GM18498 (cell line): Measurements from ENCODE around the gene RHOA.

Experiments used
- ATAC-seq: cut with Tn5 transposase; IDR thresholded peaks from one replicate; pipeline ENCODE4 v1.9.1; 2021; ENCODE audit warnings: mild to moderate bottlenecking, moderate library complexity; ENCODE audit not compliant: unreplicated experiment

RHOA gene

DNA sequence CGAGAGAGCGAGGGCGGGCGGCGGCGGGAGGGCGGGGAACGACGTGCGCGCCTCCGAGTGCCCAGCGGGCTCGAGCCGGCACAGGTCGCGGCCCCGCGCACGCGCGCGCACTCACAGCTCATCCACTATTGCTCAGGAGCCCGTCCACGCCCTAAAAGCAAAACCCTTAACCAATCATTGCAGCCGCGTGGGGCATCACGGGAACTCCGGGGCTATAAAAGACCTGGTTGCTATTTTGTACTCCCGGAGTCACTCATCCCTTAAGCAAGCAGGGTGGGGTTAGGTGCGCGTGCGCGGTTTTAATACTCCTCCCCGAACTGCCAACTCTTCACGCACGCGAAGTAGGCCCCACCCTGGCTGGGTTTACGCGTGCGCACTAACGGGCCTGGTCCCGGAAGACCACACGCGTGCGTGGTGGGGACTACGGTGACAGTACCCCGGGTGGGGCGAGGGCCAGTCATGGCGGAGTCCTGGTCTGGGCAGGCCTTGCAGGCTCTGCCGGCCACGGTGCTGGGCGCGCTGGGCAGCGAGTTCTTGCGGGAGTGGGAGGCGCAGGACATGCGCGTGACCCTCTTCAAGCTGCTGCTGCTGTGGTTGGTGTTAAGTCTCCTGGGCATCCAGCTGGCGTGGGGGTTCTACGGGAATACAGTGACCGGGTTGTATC, at the start of gene RHOA, which contains the start of gene TCTA:
Gene RHOA (minus strand): TSS at position 9 of the 664 bp plus-strand sequence. CDS start 36,387 bp downstream, outside the sequence.
Gene TCTA (plus strand): TSS at position 456 of the 664 bp plus-strand sequence. CDS start 4 bp downstream, at position 460.
- peak; percentile 75 for ATAC-seq

DNA sequence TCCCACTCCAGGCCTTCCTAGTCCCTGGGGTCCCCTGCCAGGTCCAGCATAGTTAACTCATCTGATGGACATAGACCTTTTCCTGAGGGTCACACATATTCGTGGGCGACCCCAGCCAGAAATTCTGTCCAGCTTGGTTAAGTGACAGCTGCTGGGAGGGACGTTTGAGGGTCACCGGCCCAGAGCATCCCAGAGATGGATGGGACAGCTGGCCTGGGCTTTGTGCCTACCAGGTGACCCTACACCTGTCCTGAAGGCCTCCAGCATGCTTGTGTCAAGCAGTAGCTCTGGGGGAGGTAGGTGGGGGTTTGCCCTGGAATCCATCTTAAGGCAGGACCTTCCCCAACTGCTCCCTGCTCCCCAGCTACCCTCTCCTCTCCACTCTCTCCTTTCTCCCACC, 49.2 kb upstream of the RHOA start:
- no peak for ATAC-seq

DNA sequence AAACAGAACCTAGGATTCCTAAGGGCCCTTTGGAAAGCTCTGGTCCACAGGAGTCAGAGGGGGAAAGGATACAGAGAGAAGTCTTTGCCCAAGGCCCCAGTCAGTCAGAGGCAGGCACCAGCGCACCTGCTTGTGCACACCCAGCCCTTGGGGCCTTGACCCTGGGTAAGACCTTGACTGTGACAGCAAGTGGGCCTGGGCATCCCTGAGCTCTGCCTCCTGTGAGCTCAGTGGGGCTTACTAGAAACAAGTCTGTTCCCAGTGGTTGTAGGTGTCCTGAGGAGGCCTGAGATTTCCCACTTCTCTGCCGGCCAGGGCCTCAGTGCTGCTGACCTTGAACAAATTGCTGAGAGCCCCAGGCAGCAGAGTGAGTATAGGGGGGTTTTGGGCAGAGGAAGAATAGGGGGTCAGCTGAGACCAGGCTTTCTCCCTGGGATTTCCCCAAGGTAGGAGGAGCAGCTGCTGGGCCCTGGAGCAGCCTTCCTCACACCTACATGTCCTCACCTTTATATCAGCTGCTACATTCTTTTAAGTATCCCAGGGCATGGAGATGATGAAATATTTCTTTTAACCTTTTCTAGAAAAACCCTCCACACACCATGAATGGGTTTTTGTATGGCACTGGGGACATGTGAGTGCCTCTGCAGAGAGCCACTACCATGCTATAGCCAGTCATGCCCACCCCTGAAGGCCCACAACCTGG, 48.6 kb upstream of the RHOA start:
- no peak for ATAC-seq

DNA sequence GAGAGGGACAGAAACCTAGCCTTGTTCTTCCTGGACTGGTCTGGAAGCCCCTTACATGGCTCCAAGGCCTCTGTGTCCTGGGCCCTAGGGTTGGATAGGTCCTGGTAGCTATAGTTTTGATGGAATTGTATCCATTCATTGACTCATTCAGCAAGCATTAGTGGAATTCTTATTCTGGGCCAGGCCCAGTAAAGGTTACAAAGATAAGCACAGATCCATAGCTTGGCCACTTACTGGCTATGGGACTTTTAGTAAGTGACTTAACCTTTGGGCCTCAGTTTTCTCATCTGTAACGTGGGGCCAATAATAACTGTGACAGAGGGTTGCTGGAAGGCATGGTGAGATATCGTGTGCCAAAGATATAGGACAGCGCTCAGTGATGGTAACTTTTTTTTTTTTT, 44.7 kb upstream of the RHOA start:
- no peak for ATAC-seq

DNA sequence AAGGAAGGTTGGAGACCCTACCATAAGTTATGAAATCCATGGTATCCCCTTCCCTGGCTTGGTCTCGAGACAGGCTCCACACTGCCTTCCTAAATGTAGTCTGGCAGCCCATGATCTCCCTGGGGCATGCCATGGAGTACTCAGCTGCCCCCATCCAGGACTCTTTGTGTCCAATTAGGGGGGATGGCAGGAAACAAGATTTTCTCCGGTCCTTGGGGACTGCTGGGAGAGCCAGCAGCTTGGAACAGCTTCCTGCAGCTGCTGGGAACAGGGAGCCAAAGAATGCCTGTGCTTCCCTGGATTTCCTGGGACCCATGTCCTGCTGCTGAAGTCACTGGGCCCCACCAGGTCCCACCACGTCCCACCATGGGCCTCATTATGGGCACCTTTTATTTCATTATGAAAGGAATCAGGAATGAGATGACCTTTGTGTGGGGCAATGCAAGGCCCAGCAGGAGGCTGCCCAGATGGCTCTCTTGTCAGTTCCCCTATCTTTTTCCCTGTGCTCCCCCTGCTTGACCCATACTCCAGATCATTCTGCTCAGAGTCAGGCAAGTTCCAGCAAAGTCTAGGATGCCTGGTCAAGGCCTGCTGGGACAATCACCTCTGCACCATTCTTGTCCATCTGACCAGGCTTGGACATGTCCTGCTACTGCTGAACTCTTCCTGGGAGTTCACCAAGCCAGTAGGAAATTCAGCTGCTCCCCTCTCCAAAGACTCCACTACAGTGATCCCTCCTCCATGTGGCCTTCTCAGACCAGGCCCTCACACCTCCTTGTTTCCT, 43.3 kb upstream of the RHOA start:
- no peak for ATAC-seq

DNA sequence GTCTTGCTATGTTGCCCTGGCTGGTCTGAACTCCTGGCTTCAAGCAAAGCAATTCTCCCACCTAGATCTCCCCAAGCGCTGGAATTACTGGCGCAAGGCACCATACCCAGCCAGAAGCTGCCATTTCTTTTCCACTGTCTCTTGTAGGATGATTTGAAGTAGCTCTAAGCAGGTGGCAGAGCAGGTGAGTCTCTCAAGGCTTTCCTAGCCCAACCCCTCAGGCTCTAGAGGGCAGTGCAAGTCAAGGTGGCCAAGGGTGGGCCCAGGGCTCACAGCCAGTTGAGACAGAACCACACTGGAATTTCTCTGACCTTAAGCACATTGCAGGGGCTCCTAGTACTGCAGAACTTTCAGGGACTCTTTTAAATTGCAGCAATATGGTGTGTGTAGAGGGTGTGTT, 42.7 kb upstream of the RHOA start:
- no peak for ATAC-seq

DNA sequence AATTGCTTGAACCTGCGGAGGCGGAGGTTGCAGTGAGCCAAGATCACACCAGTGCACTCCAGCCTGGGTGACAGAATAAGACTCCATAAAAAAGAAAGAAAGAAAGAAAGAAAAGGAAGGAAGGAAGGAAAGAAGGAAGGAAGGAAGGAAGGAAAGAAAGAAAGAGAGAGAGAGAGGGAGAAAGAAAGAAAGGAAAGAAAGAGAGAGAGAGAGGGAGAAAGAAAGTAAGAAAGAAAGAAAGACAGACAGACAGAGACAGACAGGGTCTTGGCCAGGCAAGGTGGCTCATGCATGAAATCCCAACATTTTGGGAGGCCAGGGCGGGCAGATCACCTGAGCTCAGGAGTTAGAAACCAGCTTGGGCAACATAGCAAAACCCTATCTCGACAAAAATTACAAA, 41.8 kb upstream of the RHOA start:
- no peak for ATAC-seq

DNA sequence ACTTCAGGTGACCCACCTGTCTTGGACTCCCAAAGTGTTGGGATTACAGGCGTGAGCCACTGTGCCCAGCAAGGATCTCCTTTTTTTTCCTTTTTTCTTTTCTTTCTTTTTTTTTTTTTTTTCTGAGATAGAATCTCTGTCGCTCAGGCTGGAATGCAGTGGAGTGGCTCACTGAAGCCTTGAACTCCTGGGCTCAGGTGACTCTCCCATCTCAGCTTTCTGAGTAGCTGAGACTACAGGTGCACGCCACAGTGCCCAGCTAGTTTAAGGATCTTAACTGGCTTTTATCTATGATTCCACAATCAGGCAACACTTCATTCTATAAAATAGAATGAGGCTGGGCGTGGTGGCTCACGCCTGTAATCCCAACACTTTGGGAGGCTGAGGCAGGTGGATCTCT, 33.6 kb upstream of the RHOA start:
- no peak for ATAC-seq

DNA sequence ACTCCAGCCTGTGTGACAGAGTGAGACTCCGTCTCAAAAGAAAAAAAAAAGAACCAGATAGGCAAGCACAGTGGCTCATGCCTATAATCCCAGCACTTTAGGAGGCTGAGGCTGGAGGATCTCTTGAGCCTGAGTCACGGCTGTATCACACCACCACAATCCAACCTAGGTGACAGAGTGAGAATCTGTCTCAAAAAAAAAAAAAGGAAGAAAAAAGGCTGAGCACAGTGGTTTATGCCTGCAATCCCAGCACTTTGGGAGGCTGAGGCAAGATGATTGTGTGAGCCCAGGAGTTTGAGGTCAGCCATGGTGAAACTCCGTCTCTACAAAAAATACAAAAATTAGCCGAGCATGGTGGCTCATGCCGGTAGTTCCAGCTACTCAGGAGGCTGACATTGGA, 23.0 kb upstream of the RHOA start:
- no peak for ATAC-seq

DNA sequence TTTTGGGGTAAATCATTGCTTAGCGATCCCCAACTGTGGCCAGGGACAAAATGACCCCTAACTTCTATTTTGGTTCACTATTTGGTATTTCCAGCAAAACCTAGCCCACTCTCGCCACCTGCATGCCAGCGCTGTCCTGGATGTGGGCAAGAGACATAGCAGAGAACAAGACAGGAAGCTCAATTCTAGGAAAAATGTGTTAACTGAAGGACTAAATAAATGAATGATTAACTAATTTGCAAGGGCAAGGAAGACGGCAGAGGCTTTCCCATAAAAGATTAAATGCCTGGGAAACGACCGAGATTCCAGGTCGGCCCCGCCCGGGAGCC, 16.9 kb upstream of the RHOA start:
- ATAC-seq, result no peak

DNA sequence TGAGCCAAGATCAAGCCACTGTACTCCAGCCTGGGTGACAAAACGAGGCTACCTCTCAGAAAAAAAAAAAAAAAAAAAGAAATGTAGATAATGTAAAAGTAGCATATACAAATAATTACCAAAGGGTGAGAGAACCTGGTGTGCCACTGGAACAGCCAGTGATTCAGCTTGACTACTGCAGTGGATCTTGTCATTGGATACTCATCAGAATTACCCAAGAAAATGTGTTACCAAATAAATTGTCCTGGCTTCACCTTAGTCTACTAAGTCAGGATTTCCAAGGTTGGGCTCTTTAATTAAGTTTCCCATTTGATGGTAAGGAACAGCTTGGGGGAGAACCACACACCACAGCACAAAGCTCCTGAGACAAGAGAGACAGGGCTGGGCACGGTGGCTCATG, 15.8 kb upstream of the RHOA start:
- no peak for ATAC-seq

DNA sequence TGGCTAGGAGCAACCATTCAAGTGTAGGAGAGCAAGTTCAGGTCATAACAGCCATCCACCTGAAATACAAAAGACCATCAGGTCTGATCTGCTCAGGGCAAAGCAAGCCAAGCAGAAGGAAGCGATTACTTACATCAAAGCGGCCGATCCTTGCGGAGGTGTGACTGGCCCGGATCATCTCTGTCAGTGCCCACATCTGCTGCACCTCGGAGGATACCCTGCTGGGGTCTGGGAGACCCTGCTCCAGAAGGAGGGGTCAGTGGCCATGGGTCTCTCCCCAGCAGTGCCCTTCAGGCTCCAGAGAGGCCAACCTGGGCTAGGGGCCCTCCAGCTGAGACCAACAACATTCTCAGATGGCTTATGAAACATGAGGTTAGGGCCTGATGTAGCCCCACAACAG, 13.0 kb upstream of the RHOA start:
- ATAC-seq, result no peak

DNA sequence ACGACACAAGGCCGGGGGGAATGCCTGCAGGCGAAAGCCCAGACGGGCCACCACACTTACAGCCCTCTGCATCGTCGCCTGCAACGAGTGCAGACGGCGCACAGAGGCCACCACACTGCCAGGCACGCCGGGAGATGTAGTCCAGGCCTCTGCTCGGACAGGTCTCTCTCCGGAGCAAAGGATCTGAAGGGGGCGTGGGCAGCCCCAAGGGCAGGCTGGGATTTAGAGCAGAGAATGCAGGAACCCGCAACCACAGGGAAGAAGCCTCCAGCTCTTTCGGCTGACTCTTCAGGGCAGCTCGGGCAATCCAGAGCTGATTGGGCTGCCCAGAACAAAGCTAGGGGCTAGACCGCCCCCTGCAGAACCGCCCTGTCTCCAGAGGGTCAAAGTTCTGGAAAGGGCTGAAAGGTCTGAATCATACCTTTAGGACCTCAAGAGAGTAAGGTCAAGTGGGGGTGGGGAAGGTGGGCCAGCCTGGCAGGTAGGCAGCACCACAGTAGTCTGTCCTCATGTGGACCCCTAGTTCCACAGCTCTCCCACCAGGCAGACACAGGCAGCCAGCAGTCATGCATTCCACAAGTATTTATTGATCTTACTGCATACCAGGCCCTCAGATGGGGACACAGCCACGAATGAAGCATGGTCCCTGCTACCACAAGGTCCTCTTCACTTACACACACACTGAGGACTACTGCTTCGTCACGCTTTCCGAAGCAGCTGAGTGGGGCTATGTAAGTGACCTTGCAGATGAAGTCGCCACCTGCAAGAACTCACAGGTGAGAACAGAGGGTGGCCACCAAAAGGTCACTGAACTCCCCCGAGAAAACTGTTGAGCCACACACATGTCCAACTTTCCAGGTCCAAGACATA, 10.8 kb upstream of the RHOA start, which contains the start of gene AMT:
Gene AMT (minus strand): TSS at position 95 of the 870 bp plus-strand sequence. CDS start 23 bp downstream, at position 72.
- ATAC-seq, result no peak

DNA sequence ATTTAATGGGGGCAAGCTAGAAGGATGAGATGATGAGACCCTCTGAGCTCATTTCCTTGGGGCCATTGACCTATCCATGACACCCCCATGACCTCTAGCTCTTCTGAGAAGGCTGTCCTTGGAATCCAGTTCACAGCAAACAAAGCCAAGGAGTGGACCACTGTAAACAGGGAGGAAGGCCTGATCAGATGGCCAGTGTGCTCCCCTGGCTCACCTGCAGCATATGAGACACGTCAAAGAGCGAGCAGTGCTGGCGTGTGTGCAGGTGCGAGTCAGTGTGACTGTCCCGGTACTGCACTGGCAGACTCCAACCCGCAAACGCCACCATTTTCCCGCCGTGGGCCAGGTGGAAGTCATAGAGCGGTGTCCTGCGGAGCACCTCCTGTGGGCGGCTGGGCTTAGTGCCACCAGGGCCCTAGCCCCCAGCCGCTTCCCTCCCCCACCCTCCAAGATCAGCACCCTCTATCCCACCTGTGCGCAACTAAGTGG, 10.2 kb upstream of the RHOA start:
- ATAC-seq, result no peak

DNA sequence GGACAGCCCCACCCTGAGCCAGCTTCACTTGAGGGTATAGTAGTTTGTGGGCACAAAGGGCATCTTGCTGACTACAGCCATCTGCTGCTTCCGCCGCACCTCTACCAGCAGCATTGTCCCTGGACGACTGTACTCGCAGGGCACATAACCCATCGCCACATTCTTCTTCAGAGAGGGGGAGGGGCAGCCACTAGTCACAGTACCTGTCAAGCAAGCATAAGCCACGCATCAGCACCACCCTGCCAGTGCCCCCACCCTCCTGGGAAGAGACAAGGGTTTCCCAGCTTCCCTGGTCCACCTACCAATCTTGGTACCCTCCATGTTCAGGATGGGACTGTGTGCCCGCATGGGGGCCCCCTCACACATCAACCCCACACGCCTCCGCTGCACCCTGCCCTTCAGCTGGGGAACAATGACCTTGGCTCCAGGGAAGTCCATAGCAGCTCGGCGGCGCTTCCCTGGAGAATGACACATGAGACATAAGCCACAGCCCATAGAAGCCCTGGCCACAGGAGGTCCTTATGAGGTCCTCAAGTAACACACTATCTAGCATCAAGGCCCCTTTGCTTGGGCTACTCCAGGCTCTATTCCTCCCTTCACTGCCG, 5.8 kb upstream of the RHOA start:
- no peak for ATAC-seq

DNA sequence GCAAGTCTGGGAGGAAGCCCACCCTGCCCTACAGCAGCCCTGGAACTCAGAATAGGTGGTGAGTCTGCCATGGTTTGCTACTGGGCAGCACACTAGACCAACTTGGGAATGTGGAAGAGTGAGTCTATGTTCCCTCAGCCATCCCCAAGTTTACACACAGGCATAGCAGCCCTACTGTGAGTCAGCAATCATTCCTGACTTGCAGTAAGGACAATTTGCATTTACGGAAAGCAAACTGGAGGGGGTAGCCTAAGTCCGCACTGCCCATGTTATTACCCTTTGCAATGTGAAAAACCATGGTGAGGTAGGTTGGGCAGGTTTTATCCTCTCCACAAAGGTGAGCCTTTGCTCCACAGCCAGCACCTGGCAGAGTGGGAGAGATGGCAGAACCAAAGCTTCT, 5.1 kb upstream of the RHOA start:
- ATAC-seq, result no peak

DNA sequence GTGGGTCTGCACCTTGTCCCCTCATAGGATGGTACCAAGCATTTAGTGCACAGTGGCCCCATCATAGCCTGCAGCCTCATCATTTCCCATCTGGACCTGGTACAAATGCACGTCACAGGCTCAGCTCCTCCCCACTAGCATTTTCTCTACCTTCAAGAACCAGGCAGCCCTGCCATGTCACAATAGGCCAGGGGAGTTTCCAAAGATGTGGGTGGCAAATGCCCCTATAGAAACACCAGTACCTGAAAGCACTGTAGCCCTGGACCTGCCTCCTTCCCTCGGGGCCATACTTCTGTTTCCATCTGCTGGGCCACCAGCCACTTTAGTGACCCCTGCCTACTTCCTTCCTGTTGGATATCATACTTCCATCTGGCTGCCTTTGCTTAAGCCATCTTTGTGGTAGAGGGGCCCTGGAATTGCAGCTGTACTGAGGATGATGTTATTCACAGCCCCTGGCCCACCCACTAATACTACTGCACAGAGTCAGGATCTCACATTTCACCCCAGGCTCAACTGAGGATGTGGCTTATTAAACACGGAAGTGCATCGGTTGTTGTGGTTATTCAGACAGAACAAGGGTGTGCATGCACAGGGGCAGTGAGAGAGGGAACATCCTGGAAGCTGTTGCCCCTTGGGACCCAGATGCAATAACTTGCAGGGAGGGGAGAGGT, 4.3 kb upstream of the RHOA start:
- no peak for ATAC-seq

DNA sequence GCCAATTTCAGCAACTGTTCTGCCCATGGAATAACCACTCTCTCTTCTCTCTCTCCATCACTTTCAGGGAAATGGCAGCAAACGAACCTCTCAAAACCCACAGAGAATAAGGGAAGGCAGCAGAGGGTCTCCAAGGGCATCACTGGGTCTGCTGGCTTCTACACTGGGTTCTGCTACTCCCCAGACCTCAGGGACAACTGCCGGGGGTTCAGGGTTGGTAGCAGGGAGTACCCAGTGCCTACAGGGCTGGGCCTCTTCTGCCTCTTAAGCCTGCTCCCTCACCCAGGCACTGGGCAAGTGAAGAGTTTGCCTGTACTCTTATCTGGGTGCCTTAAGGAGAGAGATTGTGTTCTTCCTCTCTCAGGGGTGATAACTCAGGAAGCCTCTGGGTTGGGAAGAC, 3.0 kb upstream of the RHOA start:
- no peak for ATAC-seq

DNA sequence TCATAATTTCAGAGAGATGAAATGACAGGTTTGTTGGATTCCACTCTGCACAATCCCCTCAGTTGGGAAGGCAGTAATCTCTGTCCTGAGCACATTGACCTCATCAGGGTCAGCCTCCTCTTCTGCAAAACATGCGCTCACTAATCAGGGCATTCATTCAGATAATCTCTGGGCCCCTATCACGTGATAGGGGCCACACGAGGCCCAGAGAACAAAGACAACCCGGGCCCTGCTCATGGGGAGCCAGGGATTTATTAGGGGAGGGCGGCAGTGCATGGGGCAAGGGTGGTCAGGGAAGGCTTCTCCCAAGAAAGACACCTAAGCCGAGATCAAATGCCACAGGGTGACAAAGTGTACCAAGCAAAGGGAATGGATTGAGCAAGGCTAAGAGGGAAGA, 1.6 kb upstream of the RHOA start:
- no peak for ATAC-seq
